Loucy (cell line): Measurements from ENCODE around the gene GRIP1.

ENCODE experiments used
- EZH2phosphoT487 ChIP-seq: fragments of 200-600 bp; IDR thresholded peaks from 2 replicates; pipeline ENCODE4 v1.6.1; 2018; ENCODE audit warnings: antibody characterized with exemption, mild to moderate bottlenecking, moderate library complexity, borderline replicate concordance
- TF ChIP-seq, protein P1 (sequence below): fragments of 200-600 bp; sonication (generic); conservative IDR thresholded peaks from 2 replicates; pipeline ENCODE4 v1.5.1; 2014; ENCODE audit warnings: mild to moderate bottlenecking, antibody characterized with exemption, low read length

DNA sequence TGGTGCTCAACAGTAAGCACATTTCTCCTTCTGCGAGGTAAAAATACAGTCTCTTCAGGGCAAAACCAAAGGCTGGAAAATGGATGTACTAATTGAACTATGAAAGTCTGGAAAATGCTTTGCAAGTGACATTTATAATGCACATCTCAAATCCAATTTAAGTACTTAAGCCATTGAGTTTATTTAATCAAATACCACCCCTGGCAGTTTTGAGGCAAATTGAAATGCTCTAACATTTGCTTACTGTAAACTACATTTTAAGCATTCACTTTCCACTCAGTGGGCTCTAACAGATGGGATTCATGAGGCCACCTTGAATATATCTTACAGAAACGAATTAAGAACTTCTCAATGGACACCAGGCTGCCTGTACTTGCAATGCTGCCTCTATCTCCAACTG lies 306.9 kb downstream of the GRIP1 start:
- TF ChIP-seq, protein P1, sequence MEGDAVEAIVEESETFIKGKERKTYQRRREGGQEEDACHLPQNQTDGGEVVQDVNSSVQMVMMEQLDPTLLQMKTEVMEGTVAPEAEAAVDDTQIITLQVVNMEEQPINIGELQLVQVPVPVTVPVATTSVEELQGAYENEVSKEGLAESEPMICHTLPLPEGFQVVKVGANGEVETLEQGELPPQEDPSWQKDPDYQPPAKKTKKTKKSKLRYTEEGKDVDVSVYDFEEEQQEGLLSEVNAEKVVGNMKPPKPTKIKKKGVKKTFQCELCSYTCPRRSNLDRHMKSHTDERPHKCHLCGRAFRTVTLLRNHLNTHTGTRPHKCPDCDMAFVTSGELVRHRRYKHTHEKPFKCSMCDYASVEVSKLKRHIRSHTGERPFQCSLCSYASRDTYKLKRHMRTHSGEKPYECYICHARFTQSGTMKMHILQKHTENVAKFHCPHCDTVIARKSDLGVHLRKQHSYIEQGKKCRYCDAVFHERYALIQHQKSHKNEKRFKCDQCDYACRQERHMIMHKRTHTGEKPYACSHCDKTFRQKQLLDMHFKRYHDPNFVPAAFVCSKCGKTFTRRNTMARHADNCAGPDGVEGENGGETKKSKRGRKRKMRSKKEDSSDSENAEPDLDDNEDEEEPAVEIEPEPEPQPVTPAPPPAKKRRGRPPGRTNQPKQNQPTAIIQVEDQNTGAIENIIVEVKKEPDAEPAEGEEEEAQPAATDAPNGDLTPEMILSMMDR, result no peak
- TF ChIP-seq EZH2phosphoT487, result no peak
